HCT116 (cell line): ENCODE results near the gene PPP1R3G. TPM values are rescaled to one million over a fixed set of nuclear protein-coding genes. Genes with fewer than 3 reads are reported as not detected.

Experiments used
- ATAC-seq: fragments of 200-7000 bp; cut with Tn5 transposase; 2 replicates; pipeline ENCODE4 v1.9.1; 2020; ENCODE audit warnings: mild to moderate bottlenecking, moderate library complexity
- BruUV-seq: library from RNA; stranded (reverse); fragments of 400-500 nt; replicated peaks from 2 replicates; lab custom pipeline; 2021; lab: Mats Ljungman, UMichigan
- CTCF ChIA-PET: fragments of 300-600 bp; sonication (Branson Sonifier 250); formaldehyde crosslinking; loops from one replicate; lab custom pipeline; 2021; ENCODE audit warnings: antibody characterized with exemption; lab: Charles Lee
- POLR2A ChIA-PET: fragments of 300-600, 350-600 bp; sonication (Branson Sonifier 250); formaldehyde crosslinking; loops from one replicate; lab custom pipeline; 2021; ENCODE audit warnings: antibody characterized with exemption; lab: Charles Lee
- RAD21 ChIA-PET, 2 experiments: fragments of 300-600 bp; sonication (Branson Sonifier 250); formaldehyde crosslinking; loops; one replicate each; lab custom pipeline; 2023; ENCODE audit warnings: low total read pairs in 2 of 2; ENCODE audit not compliant: uncharacterized antibody in 2 of 2, unreplicated experiment in 2 of 2, low non-redundant PET in 1 of 2; lab: Charles Lee
- DNase-seq: peaks from one replicate; pipeline ENCODE4 v3.0.0-alpha.2; 2010; ENCODE audit warnings: low read depth, low spot score
- H2AFZ ChIP-seq: fragments of 200-600 bp; shearing (Covaris generic), sonication (generic); 2 replicates; pipeline ENCODE4 v1.6.1; 2017; ENCODE audit warnings: low read depth, mixed run types, mixed read lengths, antibody characterized with exemption, low read length; ENCODE audit not compliant: poor library complexity, severe bottlenecking
- H3K27ac ChIP-seq: 2 replicates; pipeline ENCODE4 v1.5.1; 2012; ENCODE audit warnings: low read depth, low read length
- H3K27me3 ChIP-seq: fragments of 200-600 bp; sonication (generic); 2 replicates; pipeline ENCODE4 v1.6.1; 2016; ENCODE audit warnings: mixed run types, low read length, mixed read lengths; ENCODE audit not compliant: insufficient read depth
- H3K36me3 ChIP-seq, 2 experiments: fragments of 200-500 bp in 1 of 2; fragments of 200-600 bp in 1 of 2; sonication (Bioruptor generic) in 1 of 2; sonication (generic) in 1 of 2; 2 replicates each; pipeline versions ENCODE4 v1.5.1 to v1.6.1; 2014 to 2016; ENCODE audit warnings: low read length in 2 of 2, inconsistent platforms in 1 of 2, mixed read lengths in 1 of 2, mixed run types in 1 of 2; ENCODE audit not compliant: insufficient read depth in 2 of 2, control insufficient read depth in 1 of 2
- H3K4me1 ChIP-seq, 2 experiments: fragments of 200-600 bp in 1 of 2; sonication (generic) in 1 of 2; 2 replicates each; pipeline versions ENCODE4 v1.5.1 to v1.6.1; 2012 to 2017; ENCODE audit warnings: low read length in 2 of 2, inconsistent platforms in 1 of 2, mild to moderate bottlenecking in 1 of 2, mixed read lengths in 1 of 2, mixed run types in 1 of 2, moderate library complexity in 1 of 2; ENCODE audit not compliant: insufficient read depth in 2 of 2, control insufficient read depth in 1 of 2
- H3K4me2 ChIP-seq: fragments of 200-600 bp; sonication (generic); 2 replicates; pipeline ENCODE4 v1.6.1; 2017; ENCODE audit warnings: mixed run types, low read length, mixed read lengths
- H3K4me3 ChIP-seq, 2 experiments: fragments of 200-600 bp in 1 of 2; sonication (generic) in 1 of 2; replicated peaks in 1 of 2; 2 replicates each; pipeline ENCODE4 v1.5.1; 2011 to 2016; ENCODE audit warnings: low read length in 2 of 2, control low read depth in 1 of 2, low read depth in 1 of 2, mild to moderate bottlenecking in 1 of 2, mixed read lengths in 1 of 2, mixed run types in 1 of 2
- H3K79me2 ChIP-seq: fragments of 200-600 bp; sonication (generic); 2 replicates; pipeline ENCODE4 v1.6.1; 2017; ENCODE audit warnings: mild to moderate bottlenecking, mixed run types, low read length, moderate library complexity, mixed read lengths; ENCODE audit not compliant: insufficient read depth
- H3K9ac ChIP-seq: fragments of 200-600 bp; sonication (generic); 2 replicates; pipeline ENCODE4 v1.6.1; 2016; ENCODE audit warnings: low read length, mixed read lengths
- H3K9me2 ChIP-seq: fragments of 200-600 bp; sonication (generic), shearing (Covaris generic); 2 replicates; pipeline ENCODE4 v1.6.1; 2017; ENCODE audit warnings: mixed run types, mild to moderate bottlenecking, moderate library complexity; ENCODE audit not compliant: insufficient read depth
- H3K9me3 ChIP-seq, 2 experiments: fragments of 200-500 bp in 1 of 2; fragments of 200-600 bp in 1 of 2; sonication (Bioruptor generic) in 1 of 2; sonication (generic) in 1 of 2; 2 replicates each; pipeline ENCODE4 v1.6.1; 2014 to 2017; ENCODE audit warnings: low read length in 2 of 2, mixed read lengths in 2 of 2, inconsistent platforms in 1 of 2, low read depth in 1 of 2, mild to moderate bottlenecking in 1 of 2, mixed run types in 1 of 2, moderate library complexity in 1 of 2; ENCODE audit not compliant: control insufficient read depth in 1 of 2, insufficient read depth in 1 of 2
- H4K20me1 ChIP-seq: fragments of 200-600 bp; sonication (generic), shearing (Covaris generic); 2 replicates; pipeline ENCODE4 v1.6.1; 2017; ENCODE audit warnings: mixed run types, mild to moderate bottlenecking, moderate library complexity; ENCODE audit not compliant: insufficient read depth
- EGR1 ChIP-seq: IDR thresholded peaks from 2 replicates; pipeline ENCODE4 v1.6.1; 2012; ENCODE audit warnings: low read depth
- ELF1 ChIP-seq: IDR thresholded peaks from 2 replicates; pipeline ENCODE4 v1.6.1; 2012; ENCODE audit warnings: low read depth, borderline replicate concordance
- EZH2 ChIP-seq: fragments of 200-600 bp; sonication (generic); IDR thresholded peaks from 2 replicates; pipeline ENCODE4 v1.6.1; 2017; ENCODE audit warnings: antibody characterized with exemption, mixed run types
- EZH2phosphoT487 ChIP-seq: fragments of 200-600 bp; IDR thresholded peaks from 2 replicates; pipeline ENCODE4 v1.6.1; 2018; ENCODE audit warnings: antibody characterized with exemption, borderline replicate concordance
- FOSL1 ChIP-seq: IDR thresholded peaks from 2 replicates; pipeline ENCODE4 v1.6.1; 2012; ENCODE audit warnings: low read depth
- JUND ChIP-seq: IDR thresholded peaks from 2 replicates; pipeline ENCODE4 v1.6.1; 2012
- POLR2AphosphoS5 ChIP-seq: IDR thresholded peaks from 2 replicates; pipeline ENCODE4 v1.6.1; 2011; ENCODE audit warnings: mild to moderate bottlenecking, low read depth, low read length, moderate library complexity
- SIN3A ChIP-seq: IDR thresholded peaks from 2 replicates; pipeline ENCODE4 v1.6.1; 2012; ENCODE audit warnings: low read depth
- SP1 ChIP-seq: IDR thresholded peaks from 2 replicates; pipeline ENCODE4 v1.6.1; 2012; ENCODE audit warnings: low read depth
- SRF ChIP-seq: IDR thresholded peaks from 2 replicates; pipeline ENCODE4 v1.6.1; 2012; ENCODE audit warnings: low read depth
- YY1 ChIP-seq: IDR thresholded peaks from 2 replicates; pipeline ENCODE4 v1.6.1; 2011; ENCODE audit warnings: low read length, low read depth, moderate library complexity, mild to moderate bottlenecking; ENCODE audit not compliant: insufficient replicate concordance; ENCODE audit errors: extremely low read depth
- ZFX ChIP-seq: fragments of 450-650 bp; IDR thresholded peaks from 2 replicates; pipeline ENCODE4 v1.6.1; 2017
- ZNF274 ChIP-seq: fragments of 200-500 bp; sonication (Bioruptor generic); IDR thresholded peaks from 2 replicates; pipeline ENCODE4 v1.6.1; 2014; ENCODE audit warnings: mild to moderate bottlenecking, low read depth, low read length, inconsistent platforms
- intact Hi-C: fragments of 100-400 bp; cut with micrococcal nuclease; formaldehyde crosslinking; loops from 2 replicates; pipeline ENCODE4 v1.10.0; 2022
- total RNA-seq: library from RNA; stranded (reverse); gene quantifications from one replicate; pipeline ENCODE4 v1.2.1, GENCODE V29; 2021; ENCODE audit not compliant: unreplicated experiment
- TF ChIP-seq, protein P1 (sequence below): IDR thresholded peaks from 2 replicates; pipeline ENCODE4 v1.6.1; 2012
- TF ChIP-seq, protein P2 (sequence below): IDR thresholded peaks from 2 replicates; pipeline ENCODE4 v1.6.1; 2012
- TF ChIP-seq, protein P3 (sequence below), 3 experiments: fragments of 200-600 bp in 1 of 3; sonication (generic) in 1 of 3; IDR thresholded peaks in 2 of 3; conservative IDR thresholded peaks in 1 of 3; 2 replicates each; pipeline ENCODE4 v1.5.1; 2012 to 2017; ENCODE audit warnings: low read depth in 2 of 3, low read length in 2 of 3, antibody characterized with exemption in 1 of 3, borderline replicate concordance in 1 of 3, control low read depth in 1 of 3, mild to moderate bottlenecking in 1 of 3, mixed read lengths in 1 of 3, mixed run types in 1 of 3, moderate library complexity in 1 of 3; ENCODE audit not compliant: insufficient read depth in 1 of 3

PPP1R3G gene
- total RNA-seq, 1 experiment from 2014 or later, result 0.27 TPM

DNA sequence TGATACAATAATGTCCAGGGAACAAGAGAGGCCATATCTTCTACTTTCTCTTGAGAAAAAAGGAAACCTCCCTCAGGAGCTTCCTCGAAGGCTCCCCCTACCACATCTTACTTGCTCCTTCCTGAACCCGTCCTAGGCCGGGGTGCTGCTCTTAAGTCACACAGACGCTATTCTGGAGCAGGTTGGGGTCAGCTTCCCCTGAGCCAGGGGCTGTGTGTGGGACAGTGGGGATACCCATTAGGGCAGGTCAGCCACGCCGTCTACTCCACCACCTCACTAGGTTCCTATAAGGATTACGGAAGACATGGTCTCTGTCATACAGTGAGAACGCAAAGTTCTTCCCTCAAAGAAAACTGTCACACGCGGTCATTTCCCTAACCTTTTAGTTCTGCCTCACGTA, 8.2 kb upstream of the PPP1R3G start:
- Histone ChIP-seq H3K4me2 (no peak overlapping the region), H3K9me2 (no peaks in the 10 kb centered on the region), H3K36me3 (no peaks in the 10 kb centered on the region), H3K27ac (no peak overlapping the region), H2AFZ (no peak overlapping the region), H3K9ac (no peak overlapping the region), H3K79me2 (no peaks in the 10 kb centered on the region), H4K20me1 (no peaks in the 10 kb centered on the region), H3K4me3 (no peak overlapping the region), H3K27me3 (no peaks in the 10 kb centered on the region), H3K9me3 (no peaks in the 10 kb centered on the region), H3K4me1 (peaks cover 0 to 3% of the 10 kb centered on the region in 2 experiments; a peak in 1 of 4 replicates)
- DNase-seq, result no peak
- ChIA-PET RAD21 (no interaction called here), CTCF (no interaction called here), POLR2A (no interaction called here)
- no peak for ATAC-seq
- no peak for TF ChIP-seq SRF
- no peak for TF ChIP-seq EZH2phosphoT487
- no peak for TF ChIP-seq FOSL1
- TF ChIP-seq EZH2, result no peak
- TF ChIP-seq, protein P1, sequence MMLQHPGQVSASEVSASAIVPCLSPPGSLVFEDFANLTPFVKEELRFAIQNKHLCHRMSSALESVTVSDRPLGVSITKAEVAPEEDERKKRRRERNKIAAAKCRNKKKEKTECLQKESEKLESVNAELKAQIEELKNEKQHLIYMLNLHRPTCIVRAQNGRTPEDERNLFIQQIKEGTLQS, result no peak
- TF ChIP-seq JUND, result no peak
- TF ChIP-seq, protein P2, sequence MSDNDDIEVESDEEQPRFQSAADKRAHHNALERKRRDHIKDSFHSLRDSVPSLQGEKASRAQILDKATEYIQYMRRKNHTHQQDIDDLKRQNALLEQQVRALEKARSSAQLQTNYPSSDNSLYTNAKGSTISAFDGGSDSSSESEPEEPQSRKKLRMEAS, result no peak
- TF ChIP-seq YY1, result no peak
- no peak for TF ChIP-seq SP1
- TF ChIP-seq ELF1, result no peak
- TF ChIP-seq ZFX, result no peak
- no peak for TF ChIP-seq SIN3A
- TF ChIP-seq, protein P3, sequence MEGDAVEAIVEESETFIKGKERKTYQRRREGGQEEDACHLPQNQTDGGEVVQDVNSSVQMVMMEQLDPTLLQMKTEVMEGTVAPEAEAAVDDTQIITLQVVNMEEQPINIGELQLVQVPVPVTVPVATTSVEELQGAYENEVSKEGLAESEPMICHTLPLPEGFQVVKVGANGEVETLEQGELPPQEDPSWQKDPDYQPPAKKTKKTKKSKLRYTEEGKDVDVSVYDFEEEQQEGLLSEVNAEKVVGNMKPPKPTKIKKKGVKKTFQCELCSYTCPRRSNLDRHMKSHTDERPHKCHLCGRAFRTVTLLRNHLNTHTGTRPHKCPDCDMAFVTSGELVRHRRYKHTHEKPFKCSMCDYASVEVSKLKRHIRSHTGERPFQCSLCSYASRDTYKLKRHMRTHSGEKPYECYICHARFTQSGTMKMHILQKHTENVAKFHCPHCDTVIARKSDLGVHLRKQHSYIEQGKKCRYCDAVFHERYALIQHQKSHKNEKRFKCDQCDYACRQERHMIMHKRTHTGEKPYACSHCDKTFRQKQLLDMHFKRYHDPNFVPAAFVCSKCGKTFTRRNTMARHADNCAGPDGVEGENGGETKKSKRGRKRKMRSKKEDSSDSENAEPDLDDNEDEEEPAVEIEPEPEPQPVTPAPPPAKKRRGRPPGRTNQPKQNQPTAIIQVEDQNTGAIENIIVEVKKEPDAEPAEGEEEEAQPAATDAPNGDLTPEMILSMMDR (IDR thresholded peaks at IDR 0.05 in 2 of 3, conservative IDR thresholded peaks at IDR 0.05 in 1 of 3; ENCODE audit: borderline replicate concordance in 1 of 3, insufficient read depth in 1 of 3, low read depth in 2 of 3, low read length in 2 of 3), result no peak
- no peak for TF ChIP-seq EGR1
- no peak for TF ChIP-seq ZNF274
- no peak for TF ChIP-seq POLR2AphosphoS5
- no TSS peak for BruUV-seq
- intact Hi-C loops, result no loop called here
